Mucosa of descending colon (tissue), 3 donors: ENCODE results near the gene COBL. TPM values are rescaled to one million over a fixed set of nuclear protein-coding genes. Genes with fewer than 3 reads are reported as not detected.

Experiments
- ATAC-seq: fragments of 200-7000 bp; cut with Tn5 transposase; one replicate; pipeline ENCODE4 v1.9.1; 2020; ENCODE audit warnings: mild to moderate bottlenecking, moderate library complexity
- DNase-seq, 3 donors: peaks; one replicate each; pipeline ENCODE4 v3.0.0-alpha.2; 2020
- H3K36me3 ChIP-seq: fragments of 200-600 bp; one replicate; pipeline ENCODE4 v1.8.0; 2021; ENCODE audit warnings: low read depth, mild to moderate bottlenecking
- H3K4me1 ChIP-seq: fragments of 200-600 bp; one replicate; pipeline ENCODE4 v1.8.0; 2021; ENCODE audit warnings: low read depth, mild to moderate bottlenecking
- H3K4me3 ChIP-seq: fragments of 200-600 bp; one replicate; pipeline ENCODE4 v1.8.0; 2021; ENCODE audit warnings: mild to moderate bottlenecking
- H3K9me3 ChIP-seq: fragments of 200-600 bp; one replicate; pipeline ENCODE4 v1.8.0; 2021; ENCODE audit warnings: mild to moderate bottlenecking
- intact Hi-C, 2 donors: fragments of 100-400 bp; cut with DNase I in 1 of 2; cut with micrococcal nuclease in 1 of 2; formaldehyde crosslinking; loops; one replicate each; pipeline versions ENCODE4 v1.11.0 to v1.11.1; 2022; cut with DNase I, micrococcal nuclease
- total RNA-seq, 3 donors: library from RNA; stranded (reverse); fragmentation: NEBNext Ultra II Directional in 2 of 3; extraction: Animal tissue kit (Norgen Biotek cat#: 25700) in 2 of 3; gene quantifications; one replicate each; pipeline versions ENCODE4 v1.2.1 to v1.2.4, GENCODE V29; 2021 to 2023
- TF ChIP-seq, protein P1 (sequence below): fragments of 200-600 bp; IDR thresholded peaks from one replicate; pipeline ENCODE4 v1.8.0; 2022; ENCODE audit warnings: antibody characterized with exemption, mild to moderate bottlenecking
- donor health status: DM: no; HTN: no; CAD: no; lungs with moderate emphysema.
- donor health status: DM: no; HTN: no; CAD: no.
- donor health status: DM: no; HTN: yes; CAD: no.

Gene COBL
- total RNA-seq, 3 donors from 2014 or later, result 48.6 to 91.8 (median 56.6) TPM

DNA sequence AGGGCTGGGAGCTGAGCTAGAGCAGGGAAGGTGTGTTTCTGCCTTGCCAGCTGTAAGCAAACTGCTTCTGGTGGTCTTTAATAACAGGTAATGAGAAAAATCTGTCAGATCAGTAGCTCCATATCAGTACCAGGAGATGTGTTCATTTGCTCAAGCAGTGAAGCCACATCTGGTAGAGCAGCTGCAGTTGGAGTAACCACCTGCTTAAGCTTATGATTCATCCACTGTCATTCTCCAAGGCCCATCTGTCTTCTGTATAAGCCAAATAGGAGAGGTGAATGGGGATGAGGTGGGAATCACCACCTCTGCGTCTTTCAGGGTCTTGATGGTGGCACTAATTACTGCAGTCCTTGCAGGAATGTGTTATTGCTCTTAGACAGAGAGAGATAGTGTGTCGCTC lies 18.4 kb upstream of the COBL start:
- ATAC-seq (no peak), DNase-seq (no peak)
- H3K4me3 ChIP-seq, result no peak overlapping the region
- no peaks in the 10 kb centered on the region for H3K4me1 ChIP-seq
- intact Hi-C loops, result no loop called here
- TF ChIP-seq, protein P1, sequence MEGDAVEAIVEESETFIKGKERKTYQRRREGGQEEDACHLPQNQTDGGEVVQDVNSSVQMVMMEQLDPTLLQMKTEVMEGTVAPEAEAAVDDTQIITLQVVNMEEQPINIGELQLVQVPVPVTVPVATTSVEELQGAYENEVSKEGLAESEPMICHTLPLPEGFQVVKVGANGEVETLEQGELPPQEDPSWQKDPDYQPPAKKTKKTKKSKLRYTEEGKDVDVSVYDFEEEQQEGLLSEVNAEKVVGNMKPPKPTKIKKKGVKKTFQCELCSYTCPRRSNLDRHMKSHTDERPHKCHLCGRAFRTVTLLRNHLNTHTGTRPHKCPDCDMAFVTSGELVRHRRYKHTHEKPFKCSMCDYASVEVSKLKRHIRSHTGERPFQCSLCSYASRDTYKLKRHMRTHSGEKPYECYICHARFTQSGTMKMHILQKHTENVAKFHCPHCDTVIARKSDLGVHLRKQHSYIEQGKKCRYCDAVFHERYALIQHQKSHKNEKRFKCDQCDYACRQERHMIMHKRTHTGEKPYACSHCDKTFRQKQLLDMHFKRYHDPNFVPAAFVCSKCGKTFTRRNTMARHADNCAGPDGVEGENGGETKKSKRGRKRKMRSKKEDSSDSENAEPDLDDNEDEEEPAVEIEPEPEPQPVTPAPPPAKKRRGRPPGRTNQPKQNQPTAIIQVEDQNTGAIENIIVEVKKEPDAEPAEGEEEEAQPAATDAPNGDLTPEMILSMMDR, result no peak
- no peaks in the 10 kb centered on the region for H3K36me3 ChIP-seq
- H3K9me3 ChIP-seq, result no peaks in the 10 kb centered on the region

DNA sequence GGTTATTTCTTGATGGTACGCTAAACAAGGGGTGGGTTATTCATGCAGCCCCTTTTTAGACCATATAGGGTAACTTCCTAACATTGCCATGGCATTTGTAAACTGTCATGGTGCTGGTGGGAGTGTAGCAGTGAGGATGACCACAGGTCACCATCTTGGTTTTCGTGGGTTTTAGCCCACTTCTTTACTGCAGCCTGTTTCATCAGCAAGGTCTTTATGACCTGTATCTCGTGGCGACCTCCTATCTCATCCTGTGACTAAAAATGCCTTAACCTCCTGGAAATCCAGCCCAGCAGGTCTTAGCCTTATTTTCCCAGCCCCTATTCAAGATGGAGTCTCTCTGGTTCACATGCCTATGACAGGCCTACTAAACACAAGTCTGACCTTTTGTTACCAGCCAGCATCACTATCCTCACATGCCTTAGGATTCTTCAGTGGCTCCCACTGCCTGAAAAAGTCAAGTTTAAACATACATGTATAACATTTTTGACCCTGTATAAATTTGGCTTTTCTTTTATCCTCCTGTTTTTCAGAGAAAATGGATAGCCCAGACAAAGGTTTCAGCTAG lies 13.2 kb upstream of the COBL start:
- Histone ChIP-seq H3K4me3 (no peak overlapping the region), H3K4me1 (no peaks in the 10 kb centered on the region), H3K9me3 (no peaks in the 10 kb centered on the region), H3K36me3 (no peaks in the 10 kb centered on the region)
- intact Hi-C loops, result no loop called here
- no peak for ATAC-seq
- no peak for DNase-seq
- TF ChIP-seq, protein P1, result no peak

DNA sequence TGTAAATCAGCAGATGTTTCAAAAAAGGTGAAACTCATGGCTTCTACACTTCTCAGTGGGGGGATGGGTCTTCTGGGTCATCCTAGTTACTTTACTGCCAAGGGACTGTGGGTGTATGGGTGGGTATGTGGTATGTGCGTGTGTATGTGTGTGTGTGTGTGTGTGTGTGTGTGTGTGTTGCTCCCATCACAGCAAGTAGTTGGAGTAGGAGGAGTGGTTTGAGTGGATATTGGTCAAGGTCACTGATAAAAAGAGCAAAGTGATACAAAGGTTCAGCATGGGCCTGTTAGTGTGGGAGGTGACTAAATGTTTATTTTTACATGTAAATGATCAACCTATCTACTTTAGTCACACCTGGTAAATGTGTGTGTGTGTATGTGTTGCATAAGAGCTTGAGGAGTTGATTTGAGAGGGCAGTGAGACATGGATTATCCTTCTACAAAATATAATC lies 11.8 kb upstream of the COBL start:
- intact Hi-C loops, result no loop called here
- Histone ChIP-seq H3K9me3 (no peaks in the 10 kb centered on the region), H3K36me3 (no peaks in the 10 kb centered on the region), H3K4me3 (no peak overlapping the region), H3K4me1 (no peaks in the 10 kb centered on the region)
- TF ChIP-seq, protein P1, result no peak
- peak in 1 of 3 donors; percentile 46 for DNase-seq
- peak; percentile 97 for ATAC-seq

- DNase-seq (no peak), ATAC-seq (no peak)
- H3K4me1 ChIP-seq, result no peaks in the 10 kb centered on the region
- TF ChIP-seq, protein P1, result no peak
- H3K9me3 ChIP-seq, result no peaks in the 10 kb centered on the region
- intact Hi-C loops, result no loop called here
- H3K4me3 ChIP-seq, result no peak overlapping the region
- no peaks in the 10 kb centered on the region for H3K36me3 ChIP-seq
Measured at GRCh38 chr7:51327287-51327717, 10.7 kb upstream of the COBL start.

- H3K4me1 ChIP-seq, result no peaks in the 10 kb centered on the region
- H3K36me3 ChIP-seq, result no peaks in the 10 kb centered on the region
- H3K4me3 ChIP-seq, result no peak overlapping the region
- ATAC-seq (no peak), DNase-seq (no peak)
- TF ChIP-seq, protein P1, result no peak
- no peaks in the 10 kb centered on the region for H3K9me3 ChIP-seq
- intact Hi-C loops, result no loop called here
Measured at GRCh38 chr7:51326656-51327286, 10.2 kb upstream of the COBL start.
